Mammary epithelial cell (primary cell): Measurements from ENCODE around the gene CSH1.

Experiments used
- CTCF ChIP-seq, 2 donors: IDR thresholded peaks in 1 of 2; conservative IDR thresholded peaks in 1 of 2; 2 replicates each; pipeline ENCODE4 v1.5.1; 2011 to 2012; ENCODE audit warnings: inconsistent platforms in 2 of 2, low read length in 2 of 2, mild to moderate bottlenecking in 2 of 2, control low read depth in 1 of 2, low read depth in 1 of 2; ENCODE audit not compliant: insufficient read depth in 1 of 2; ENCODE audit errors: extremely low read depth in 1 of 2
- EZH2 ChIP-seq: IDR thresholded peaks from 2 replicates; pipeline ENCODE4 v1.6.1; 2012; ENCODE audit warnings: low read length, inconsistent platforms, borderline replicate concordance

GRCh38 chr17:63944736-63945499 is 48.5 kb upstream of the CSH1 start:
- TF ChIP-seq CTCF (conservative IDR thresholded peaks at IDR 0.05 in 1 of 2, IDR thresholded peaks at IDR 0.05 in 1 of 2; ENCODE audit: extremely low read depth in 1 of 2, insufficient read depth in 1 of 2, low read depth in 1 of 2, low read length in 2 of 2) (no peak), EZH2 (no peak)
